ENCODE data around the gene PIGU. TPM values are rescaled to one million over a fixed set of nuclear protein-coding genes. Genes with fewer than 3 reads are reported as not detected.
A peak's percentile ranks its signal among the peaks of the same experiment; 100 is the strongest.

The PIGU gene
- total and polyA plus RNA-seq, 2 of the 13 experiments (the other 11 are each of a cell fraction or from before 2014, with no cell fraction given) = 45.5 to 231 TPM

- TF ChIP-seq ZNF451 (CRISPR knock-in tag; IDR thresholded peaks at IDR 0.05) (no peak), ZMAT5 (CRISPR knock-in tag; IDR thresholded peaks at IDR 0.05; ENCODE audit: borderline replicate concordance, low read depth) (no peak), ZNF558 (CRISPR knock-in tag; IDR thresholded peaks at IDR 0.05; ENCODE audit: borderline replicate concordance) (no peak), ZUFSP (CRISPR knock-in tag; IDR thresholded peaks at IDR 0.05; ENCODE audit: borderline replicate concordance) (no peak), IKZF5 (CRISPR knock-in tag; IDR thresholded peaks at IDR 0.05) (no peak), ZNF552 (CRISPR knock-in tag; IDR thresholded peaks at IDR 0.05; ENCODE audit: borderline replicate concordance) (no peak), ZNF280B (CRISPR knock-in tag; IDR thresholded peaks at IDR 0.05; ENCODE audit: borderline replicate concordance) (no peak), FOXK2 (IDR thresholded peaks at IDR 0.05) (peak; percentile 73), FOSL1 (CRISPR knock-in tag; IDR thresholded peaks at IDR 0.05; ENCODE audit: borderline replicate concordance) (peak; percentile 37; the same call in 1 of the 2 replicates), ZNF773 (CRISPR knock-in tag; IDR thresholded peaks at IDR 0.05; ENCODE audit: borderline replicate concordance) (no peak), ZKSCAN1 (IDR thresholded peaks at IDR 0.05; ENCODE audit: low read length) (0 out of 2 replicates have a peak, but pooled peaks have one; percentile 37), GABPA (IDR thresholded peaks at IDR 0.05; ENCODE audit: low read depth, low read length) (no peak), GABPA (CRISPR knock-in tag; IDR thresholded peaks at IDR 0.05; ENCODE audit: low read depth) (no peak), FOXA3 (CRISPR knock-in tag; IDR thresholded peaks at IDR 0.05) (peak; percentile 87), NFE2L2 (IDR thresholded peaks at IDR 0.05; ENCODE audit: low read length) (no peak), RAD21 (CRISPR knock-in tag; IDR thresholded peaks at IDR 0.05) (no peak), ZNF83 (CRISPR knock-in tag; IDR thresholded peaks at IDR 0.05; ENCODE audit: borderline replicate concordance) (no peak), BORCS8-MEF2B (CRISPR knock-in tag; IDR thresholded peaks at IDR 0.05) (no peak), ZKSCAN5 (CRISPR knock-in tag; IDR thresholded peaks at IDR 0.05) (no peak), HDAC1 (CRISPR knock-in tag; IDR thresholded peaks at IDR 0.05) (0 out of 2 replicates have a peak, but pooled peaks have one; percentile 23), ZNF724P (CRISPR knock-in tag; IDR thresholded peaks at IDR 0.05; ENCODE audit: borderline replicate concordance) (no peak), ELK4 (CRISPR knock-in tag; IDR thresholded peaks at IDR 0.05; ENCODE audit: borderline replicate concordance) (no peak), RFXANK (CRISPR knock-in tag; IDR thresholded peaks at IDR 0.05) (no peak), ZNF121 (CRISPR knock-in tag; IDR thresholded peaks at IDR 0.05) (peak; percentile 95)
Observed at GRCh38 chr20:34637245-34638038, 39.5 kb downstream of the PIGU start (continued).
